SK-N-SH treated with all-trans-retinoic acid at 6 μM for 48 hours (cell line): ENCODE data around the gene CAMKMT.
"Not testable (repeated sequence)": the region's sequence is repeated elsewhere in the genome, so short reads cannot be mapped to it uniquely, and the experiment has no call there.

Experiments
- ATAC-seq: fragments of 200-7000 bp; cut with Tn5 transposase; 3 replicates; pipeline ENCODE4 v1.9.1; 2020; ENCODE audit warnings: mild to moderate bottlenecking, moderate library complexity
- ARNTL ChIP-seq: fragments of 450-650 bp; formaldehyde crosslinking; IDR thresholded peaks from 2 replicates; pipeline ENCODE4 v1.5.0; 2020; ENCODE audit warnings: low read depth, mild to moderate bottlenecking, moderate library complexity, borderline replicate concordance
- BACH2 ChIP-seq: fragments of 250-450 bp; sonication (Bioruptor Pico); IDR thresholded peaks from 2 replicates; pipeline ENCODE4 v1.9.0; 2021; ENCODE audit warnings: mild to moderate bottlenecking, borderline replicate concordance
- ESRRG ChIP-seq: fragments of 250-450 bp; sonication (Bioruptor Pico); IDR thresholded peaks from 2 replicates; pipeline ENCODE4 v1.6.1; 2021; ENCODE audit warnings: mild to moderate bottlenecking
- ISL1 ChIP-seq: fragments of 250-450 bp; sonication (Bioruptor Pico); IDR thresholded peaks from 2 replicates; pipeline ENCODE4 v2.1.2; 2022; ENCODE audit warnings: mild to moderate bottlenecking, moderate library complexity
- POU6F1 ChIP-seq: fragments of 250-450 bp; sonication (Bioruptor Pico); IDR thresholded peaks from 2 replicates; pipeline ENCODE4 v1.8.0; 2021; ENCODE audit warnings: low read depth, mild to moderate bottlenecking, moderate library complexity, borderline replicate concordance
- PPARA ChIP-seq: fragments of 250-450 bp; sonication (Bioruptor Pico); IDR thresholded peaks from 2 replicates; pipeline ENCODE4 v1.5.0; 2020; ENCODE audit warnings: mild to moderate bottlenecking, borderline replicate concordance
- RARB ChIP-seq: fragments of 250-450 bp; sonication (Bioruptor Pico); IDR thresholded peaks from 2 replicates; pipeline ENCODE4 v1.8.0; 2021; ENCODE audit warnings: mild to moderate bottlenecking, moderate library complexity
- SNAI2 ChIP-seq: fragments of 250-450 bp; sonication (Bioruptor Pico); IDR thresholded peaks from 2 replicates; pipeline ENCODE4 v1.5.0; 2020; ENCODE audit warnings: mild to moderate bottlenecking, moderate library complexity
- TCF4 ChIP-seq: fragments of 250-450 bp; sonication (Bioruptor Pico); IDR thresholded peaks from 2 replicates; pipeline ENCODE4 v1.8.0; 2021; ENCODE audit warnings: mild to moderate bottlenecking, moderate library complexity, borderline replicate concordance
- TOX ChIP-seq: fragments of 250-450 bp; sonication (Bioruptor Pico); IDR thresholded peaks from 2 replicates; pipeline ENCODE4 v1.8.0; 2021; ENCODE audit warnings: mild to moderate bottlenecking, moderate library complexity, borderline replicate concordance
- TSHZ2 ChIP-seq: fragments of 250-450 bp; sonication (Bioruptor Pico); IDR thresholded peaks from 2 replicates; pipeline ENCODE4 v1.5.0; 2020; ENCODE audit warnings: mild to moderate bottlenecking, moderate library complexity
- ZC3H10 ChIP-seq: fragments of 250-450 bp; sonication (Bioruptor Pico); IDR thresholded peaks from 2 replicates; pipeline ENCODE4 v1.5.1; 2021; ENCODE audit warnings: mild to moderate bottlenecking, moderate library complexity
- ZFP30 ChIP-seq: fragments of 450-650 bp; formaldehyde crosslinking; IDR thresholded peaks from 2 replicates; pipeline ENCODE4 v1.5.0; 2022; ENCODE audit warnings: mild to moderate bottlenecking, moderate library complexity
- ZNF8 ChIP-seq: fragments of 450-650 bp; formaldehyde crosslinking; IDR thresholded peaks from 2 replicates; pipeline ENCODE4 v1.5.0; 2020; ENCODE audit warnings: mild to moderate bottlenecking, moderate library complexity
- TF ChIP-seq, protein P1 (sequence below): fragments of 250-450 bp; sonication (Bioruptor Pico); IDR thresholded peaks from 2 replicates; pipeline ENCODE4 v1.8.0; 2020; ENCODE audit warnings: mild to moderate bottlenecking, moderate library complexity, borderline replicate concordance
- TF ChIP-seq, protein P2 (sequence below): fragments of 250-450 bp; sonication (Bioruptor Pico); IDR thresholded peaks from 2 replicates; pipeline ENCODE4 v1.5.1; 2020; ENCODE audit warnings: low read depth, mild to moderate bottlenecking, moderate library complexity

Gene CAMKMT

DNA sequence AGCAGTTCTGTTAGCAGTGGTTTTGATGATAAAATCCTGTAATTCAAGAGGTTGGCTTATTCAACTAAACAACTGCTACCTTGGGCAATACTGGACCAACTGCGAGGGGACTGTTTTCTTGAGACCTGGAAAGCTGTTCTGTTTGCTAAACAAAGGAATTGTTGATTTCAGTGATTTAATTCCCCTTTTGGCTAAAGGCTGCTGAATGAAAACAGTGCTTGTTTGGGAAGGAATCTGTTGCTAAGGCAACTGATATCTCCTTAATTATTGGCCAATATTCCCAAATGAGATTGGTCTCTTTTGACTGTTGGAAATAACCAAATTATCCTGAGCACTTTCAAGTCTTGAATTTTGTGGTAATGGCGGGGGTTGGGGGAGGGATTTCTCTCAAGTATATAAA is 136.8 kb downstream of the CAMKMT start (continued):
- no peak for TF ChIP-seq ZNF8 (CRISPR knock-in tag)
- no peak for TF ChIP-seq TOX (CRISPR knock-in tag)

GRCh38 chr2:44505664-44506063 is 143.9 kb downstream of the CAMKMT start:
- not testable (repeated sequence) for ATAC-seq

GRCh38 chr2:44510246-44510645 is 148.5 kb downstream of the CAMKMT start:
- TF ChIP-seq RARB (CRISPR knock-in tag) (no peak), BACH2 (CRISPR knock-in tag) (no peak), ISL1 (CRISPR knock-in tag) (no peak), TOX (CRISPR knock-in tag) (no peak), SNAI2 (CRISPR knock-in tag) (no peak), TSHZ2 (CRISPR knock-in tag) (no peak)
- no peak for ATAC-seq

- no peak for TF ChIP-seq TCF4
- TF ChIP-seq, protein P1, sequence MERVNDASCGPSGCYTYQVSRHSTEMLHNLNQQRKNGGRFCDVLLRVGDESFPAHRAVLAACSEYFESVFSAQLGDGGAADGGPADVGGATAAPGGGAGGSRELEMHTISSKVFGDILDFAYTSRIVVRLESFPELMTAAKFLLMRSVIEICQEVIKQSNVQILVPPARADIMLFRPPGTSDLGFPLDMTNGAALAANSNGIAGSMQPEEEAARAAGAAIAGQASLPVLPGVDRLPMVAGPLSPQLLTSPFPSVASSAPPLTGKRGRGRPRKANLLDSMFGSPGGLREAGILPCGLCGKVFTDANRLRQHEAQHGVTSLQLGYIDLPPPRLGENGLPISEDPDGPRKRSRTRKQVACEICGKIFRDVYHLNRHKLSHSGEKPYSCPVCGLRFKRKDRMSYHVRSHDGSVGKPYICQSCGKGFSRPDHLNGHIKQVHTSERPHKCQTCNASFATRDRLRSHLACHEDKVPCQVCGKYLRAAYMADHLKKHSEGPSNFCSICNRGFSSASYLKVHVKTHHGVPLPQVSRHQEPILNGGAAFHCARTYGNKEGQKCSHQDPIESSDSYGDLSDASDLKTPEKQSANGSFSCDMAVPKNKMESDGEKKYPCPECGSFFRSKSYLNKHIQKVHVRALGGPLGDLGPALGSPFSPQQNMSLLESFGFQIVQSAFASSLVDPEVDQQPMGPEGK (CRISPR knock-in tag), result no peak
- TF ChIP-seq, protein P2, sequence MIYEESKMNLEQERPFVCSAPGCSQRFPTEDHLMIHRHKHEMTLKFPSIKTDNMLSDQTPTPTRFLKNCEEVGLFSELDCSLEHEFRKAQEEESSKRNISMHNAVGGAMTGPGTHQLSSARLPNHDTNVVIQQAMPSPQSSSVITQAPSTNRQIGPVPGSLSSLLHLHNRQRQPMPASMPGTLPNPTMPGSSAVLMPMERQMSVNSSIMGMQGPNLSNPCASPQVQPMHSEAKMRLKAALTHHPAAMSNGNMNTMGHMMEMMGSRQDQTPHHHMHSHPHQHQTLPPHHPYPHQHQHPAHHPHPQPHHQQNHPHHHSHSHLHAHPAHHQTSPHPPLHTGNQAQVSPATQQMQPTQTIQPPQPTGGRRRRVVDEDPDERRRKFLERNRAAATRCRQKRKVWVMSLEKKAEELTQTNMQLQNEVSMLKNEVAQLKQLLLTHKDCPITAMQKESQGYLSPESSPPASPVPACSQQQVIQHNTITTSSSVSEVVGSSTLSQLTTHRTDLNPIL (CRISPR knock-in tag), result no peak
- no peak for TF ChIP-seq PPARA (CRISPR knock-in tag)
- no peak for TF ChIP-seq ARNTL (CRISPR knock-in tag)
- TF ChIP-seq ZC3H10 (CRISPR knock-in tag), result no peak
- no peak for TF ChIP-seq ZFP30 (CRISPR knock-in tag)
- no peak for TF ChIP-seq SNAI2 (CRISPR knock-in tag)
- TF ChIP-seq POU6F1, result no peak
- no peak for TF ChIP-seq TSHZ2 (CRISPR knock-in tag)
- ATAC-seq, result no peak
These were observed 153.7 kb downstream of the CAMKMT start for GRCh38 chr2:44515416-44515815.

DNA sequence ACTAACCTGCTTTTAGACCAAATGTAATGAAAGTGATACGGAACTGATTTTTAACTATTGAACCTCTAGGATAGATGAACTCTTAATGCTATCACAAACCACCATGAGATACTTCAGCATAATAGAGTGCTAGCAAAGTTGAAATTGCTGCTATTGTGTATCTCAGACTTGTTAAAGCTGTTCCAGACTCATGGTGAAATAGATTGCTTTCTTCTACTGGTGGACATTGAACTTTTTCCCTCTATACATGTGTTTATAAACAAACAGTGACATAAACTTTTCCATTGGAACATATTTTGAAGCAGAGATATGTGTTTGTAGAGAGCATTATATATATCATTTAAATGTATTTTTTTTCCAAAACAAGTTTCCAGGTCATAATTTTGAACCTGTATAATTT is 157.3 kb downstream of the CAMKMT start:
- no peak for TF ChIP-seq RARB (CRISPR knock-in tag)
- no peak for TF ChIP-seq ESRRG (CRISPR knock-in tag)
- TF ChIP-seq SNAI2 (CRISPR knock-in tag), result no peak
- ATAC-seq, result no peak
